ENCODE results near the gene C16orf46. TPM values are rescaled to one million over a fixed set of nuclear protein-coding genes. Genes with fewer than 3 reads are reported as not detected.
"Not testable (repeated sequence)": the region's sequence is repeated elsewhere in the genome, so short reads cannot be mapped to it uniquely, and the experiment has no call there.

C16orf46 gene, protein sequence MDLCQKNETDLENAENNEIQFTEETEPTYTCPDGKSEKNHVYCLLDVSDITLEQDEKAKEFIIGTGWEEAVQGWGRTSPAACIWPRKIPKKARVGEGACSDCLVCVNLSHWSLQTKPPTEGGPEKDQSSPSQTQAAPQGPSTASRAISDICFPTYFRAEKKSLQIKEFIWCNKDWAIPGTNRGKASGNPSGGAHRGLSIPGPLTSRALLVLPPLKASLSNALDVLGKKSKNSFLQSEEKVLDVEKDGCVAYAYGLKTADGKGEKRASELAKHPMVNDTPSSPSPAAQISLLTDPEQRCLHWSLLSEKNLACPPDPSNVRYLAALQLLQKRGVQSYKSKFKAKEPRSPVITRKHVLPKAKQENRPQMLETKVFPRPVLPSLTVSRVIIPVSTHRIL
- total RNA-seq: 1.2 TPM

- DNase-seq (ENCODE audit: low spot score): peak; percentile 98
These were observed at the start of gene C16orf46 for GRCh38 chr16:81077076-81077940. Gene C16orf46 (minus strand): TSS chr16:81077238. CDS start chr16:81063955, 13,283 bp downstream.

DNA sequence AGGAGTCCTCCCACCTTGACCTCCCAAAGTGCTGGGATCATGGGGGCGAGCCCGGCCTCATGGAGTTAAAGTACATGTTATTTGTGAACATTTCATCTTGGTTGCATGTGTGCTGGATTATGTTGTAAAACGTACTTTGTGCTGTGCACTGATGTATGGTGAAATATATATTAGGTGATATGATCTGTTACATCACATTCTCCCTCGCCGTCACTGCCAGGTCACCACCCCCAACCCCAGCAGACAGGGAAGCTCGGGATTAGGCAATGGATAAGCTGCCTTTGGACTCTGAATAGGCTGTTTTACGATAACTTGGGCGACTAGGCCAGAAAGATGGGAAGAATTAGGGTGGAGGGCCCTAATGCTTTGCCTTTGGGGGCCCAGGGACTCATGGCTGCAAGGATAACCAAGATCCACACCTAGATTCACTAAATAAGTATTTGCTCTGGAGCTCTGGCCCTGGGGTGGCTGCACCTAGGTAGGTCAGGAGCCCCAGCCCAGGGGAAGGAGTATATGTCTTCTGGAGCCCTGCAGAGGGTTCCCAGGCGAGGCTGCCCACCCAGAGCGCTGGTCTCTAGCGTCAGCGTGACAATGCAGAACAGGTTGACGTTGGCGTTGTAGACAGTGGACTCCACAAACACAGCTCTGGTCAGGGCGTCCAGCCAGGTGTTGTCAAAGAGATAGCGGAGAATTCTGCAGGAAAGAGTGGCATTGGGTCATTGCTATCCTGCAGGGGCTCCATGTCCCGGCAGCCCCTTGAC is 46.2 kb upstream of the C16orf46 start:
- DNase-seq (ENCODE audit: low spot score): no peak

GRCh38 chr16:81121474-81121990 is 44.5 kb upstream of the C16orf46 start:
- no peak for DNase-seq (ENCODE audit: low spot score)

DNA sequence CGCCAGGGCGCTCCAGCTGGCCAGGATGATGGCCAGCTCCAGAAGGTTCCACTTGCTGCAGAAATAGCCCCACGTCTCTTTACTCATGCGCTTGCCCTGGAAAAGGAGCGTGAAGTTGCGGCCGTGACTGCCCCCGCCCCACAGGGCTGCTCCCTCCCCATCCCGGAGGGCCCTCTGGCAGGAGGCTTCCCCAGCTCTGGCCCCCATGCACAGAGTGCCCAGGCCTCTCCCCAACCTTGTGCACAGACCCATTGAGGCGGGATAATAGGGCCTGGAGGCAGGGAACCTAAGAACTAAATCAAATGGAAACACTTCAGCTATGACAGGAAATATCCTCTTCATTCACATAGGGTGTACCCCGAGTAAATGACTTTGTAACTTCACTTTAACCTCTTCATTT is 40.4 kb upstream of the C16orf46 start:
- no peak for DNase-seq (ENCODE audit: low spot score)

GRCh38 chr16:81116285-81116684 is 39.2 kb upstream of the C16orf46 start:
- DNase-seq (ENCODE audit: low spot score): no peak

DNA sequence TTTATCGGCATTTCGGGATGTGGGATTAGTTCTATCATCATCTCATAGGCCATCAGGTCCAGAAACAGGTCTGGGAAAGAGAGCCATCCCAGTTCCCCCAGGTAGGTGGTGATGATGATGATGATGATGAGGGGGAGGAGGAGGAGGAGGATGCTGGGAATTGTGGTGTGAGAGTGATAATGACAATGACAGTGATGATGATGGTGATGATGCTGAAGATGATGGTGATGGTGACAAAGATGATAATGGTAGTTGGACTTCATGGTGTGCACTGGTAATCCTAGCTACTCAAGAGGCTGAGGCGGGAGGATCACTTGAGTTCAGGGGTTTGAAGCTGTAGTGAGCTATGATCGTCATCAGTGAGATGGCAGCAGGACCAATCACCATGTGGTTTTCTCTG is 35.4 kb upstream of the C16orf46 start:
- no peak for DNase-seq (ENCODE audit: low spot score)

- not testable (repeated sequence) for DNase-seq (ENCODE audit: low spot score)
These were observed 32.2 kb upstream of the C16orf46 start for GRCh38 chr16:81109274-81109673.

- no peak for DNase-seq (ENCODE audit: low spot score)
These were observed 30.5 kb upstream of the C16orf46 start for GRCh38 chr16:81107511-81107910.

- no peak for DNase-seq (ENCODE audit: low spot score)
These were observed 29.9 kb upstream of the C16orf46 start for GRCh38 chr16:81106826-81107503.

DNA sequence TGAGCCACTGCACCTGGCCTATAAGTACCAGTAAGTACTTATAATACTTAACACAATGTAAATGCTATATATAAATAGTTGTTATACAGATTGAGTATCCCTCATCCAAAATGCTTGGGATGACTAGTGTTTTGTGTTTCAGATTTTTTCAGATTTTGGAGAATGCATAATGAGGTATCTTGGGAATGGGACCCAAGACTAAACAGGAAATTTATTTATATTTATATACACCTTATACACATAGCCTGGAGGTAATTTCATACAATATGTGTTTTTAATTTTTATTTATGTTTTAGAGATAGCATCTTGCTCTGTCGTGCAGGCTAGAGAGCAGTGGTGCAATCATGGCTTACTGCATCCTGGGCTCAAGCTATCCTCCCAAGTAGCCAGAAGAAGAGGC is 28.9 kb upstream of the C16orf46 start:
- no peak for DNase-seq (ENCODE audit: low spot score)

DNA sequence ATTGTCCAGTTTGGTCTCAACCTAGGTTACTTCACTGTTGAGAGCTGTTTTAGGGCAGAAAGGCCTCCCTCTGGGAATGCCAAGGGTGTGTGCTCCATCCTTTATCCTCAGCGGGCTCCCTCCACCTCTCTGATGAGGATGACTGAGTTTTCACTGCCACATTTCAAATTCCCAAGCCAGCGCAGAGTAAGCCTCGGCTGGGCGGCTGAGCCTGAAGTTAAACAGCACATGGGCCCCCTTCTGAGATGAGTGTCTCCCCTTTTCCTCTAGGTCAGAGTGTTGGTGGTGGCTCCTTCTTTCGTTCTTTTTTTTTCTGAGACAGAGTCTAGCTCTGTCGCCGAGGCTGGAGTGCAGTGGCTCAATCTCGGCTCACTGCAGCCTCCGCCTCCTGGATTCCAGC is 24.7 kb upstream of the C16orf46 start:
- no peak for DNase-seq (ENCODE audit: low spot score)

- no peak for DNase-seq (ENCODE audit: low spot score)
These were observed 22.9 kb upstream of the C16orf46 start for GRCh38 chr16:81099958-81100357.

GRCh38 chr16:81097230-81097629 is 20.2 kb upstream of the C16orf46 start:
- DNase-seq (ENCODE audit: low spot score): no peak

DNA sequence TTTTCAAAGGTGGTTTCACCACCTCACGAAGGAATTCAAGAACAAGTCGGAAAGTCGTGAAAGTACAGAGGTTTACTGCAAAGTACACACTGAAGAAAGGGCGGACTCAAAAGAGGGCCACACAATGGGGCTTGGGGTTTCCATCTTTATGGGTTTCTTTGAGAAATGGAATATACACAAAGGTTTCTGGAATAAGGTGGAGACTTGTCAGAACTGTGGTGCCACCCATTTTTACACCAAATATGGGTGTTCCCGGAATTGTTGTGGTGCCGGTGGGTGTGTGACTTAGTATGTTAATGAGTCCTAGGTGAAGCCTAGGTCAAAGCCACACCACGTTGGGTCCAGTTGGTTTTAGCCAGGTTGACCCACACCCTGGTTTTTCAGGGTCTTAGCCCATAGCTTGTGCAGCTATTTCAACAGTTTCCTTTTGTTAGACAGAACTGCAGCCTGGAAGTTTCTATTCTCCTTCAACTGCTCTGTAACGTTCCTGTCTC is 19.7 kb upstream of the C16orf46 start:
- no peak for DNase-seq (ENCODE audit: low spot score)

GRCh38 chr16:81095953-81096714 is 19.1 kb upstream of the C16orf46 start, which contains the start of gene GCSH:
Gene GCSH (minus strand): TSS chr16:81096395. CDS start chr16:81096278, 117 bp downstream.
- peak; percentile 99 for DNase-seq (ENCODE audit: low spot score)

DNA sequence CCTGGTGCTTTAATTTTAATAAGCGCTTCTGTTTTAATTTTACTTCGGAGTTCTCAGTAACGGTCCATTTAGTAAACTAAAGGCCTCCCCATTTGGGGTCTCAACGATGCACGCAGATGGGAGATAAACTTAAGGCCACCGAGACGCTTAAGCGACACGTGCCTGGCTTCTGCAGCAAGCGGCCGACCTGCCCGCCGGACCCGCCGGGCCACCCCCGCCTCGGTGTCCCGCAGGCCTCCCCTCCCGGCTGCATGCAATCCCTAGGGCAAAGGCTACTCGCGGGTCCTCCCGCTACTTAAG is 18.6 kb upstream of the C16orf46 start:
- DNase-seq (ENCODE audit: low spot score): no peak

DNA sequence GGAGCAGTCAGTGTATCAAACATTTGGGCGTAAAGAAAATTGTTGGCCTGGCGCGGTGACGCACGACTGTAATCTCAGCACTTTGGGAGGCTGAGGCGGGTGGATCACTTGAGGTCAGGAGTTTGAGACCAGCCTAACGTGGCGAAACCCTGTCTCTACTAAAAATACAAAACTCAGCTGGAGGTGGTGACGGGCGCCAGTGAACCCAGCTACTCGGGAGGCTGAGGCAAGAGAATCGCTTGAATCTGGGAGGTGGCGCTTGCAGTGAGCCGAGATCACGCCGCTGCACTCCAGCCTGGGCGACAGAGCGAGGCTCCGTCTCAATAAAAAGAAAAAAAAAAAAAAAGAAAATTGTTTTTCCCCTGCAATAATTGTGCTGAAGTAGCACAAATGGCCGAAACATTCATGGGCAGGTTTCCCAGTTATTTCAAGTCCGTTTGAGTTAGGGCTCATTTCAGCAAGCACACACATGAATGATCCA is 17.8 kb upstream of the C16orf46 start:
- no peak for DNase-seq (ENCODE audit: low spot score)

DNA sequence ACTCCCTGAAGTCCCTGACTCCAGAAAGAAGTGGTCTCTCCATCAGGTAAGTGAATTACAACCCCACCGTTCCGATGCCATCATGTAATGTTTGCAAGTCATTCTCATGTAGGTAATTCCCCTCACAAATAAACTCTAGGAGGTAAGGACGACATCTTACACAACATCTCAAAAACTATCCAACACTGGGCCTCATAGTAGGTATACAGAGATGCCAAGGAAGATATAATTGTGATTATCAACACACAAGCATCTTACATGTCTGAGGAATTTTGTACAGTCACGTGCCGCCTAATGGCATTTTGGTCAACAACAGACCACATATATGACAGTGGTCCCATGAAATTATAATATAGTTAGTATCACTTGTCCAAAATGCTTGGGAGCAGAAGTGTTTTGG is 11.8 kb upstream of the C16orf46 start:
- DNase-seq (ENCODE audit: low spot score): no peak

GRCh38 chr16:81081014-81081413 is 4.0 kb upstream of the C16orf46 start:
- no peak for DNase-seq (ENCODE audit: low spot score)

DNA sequence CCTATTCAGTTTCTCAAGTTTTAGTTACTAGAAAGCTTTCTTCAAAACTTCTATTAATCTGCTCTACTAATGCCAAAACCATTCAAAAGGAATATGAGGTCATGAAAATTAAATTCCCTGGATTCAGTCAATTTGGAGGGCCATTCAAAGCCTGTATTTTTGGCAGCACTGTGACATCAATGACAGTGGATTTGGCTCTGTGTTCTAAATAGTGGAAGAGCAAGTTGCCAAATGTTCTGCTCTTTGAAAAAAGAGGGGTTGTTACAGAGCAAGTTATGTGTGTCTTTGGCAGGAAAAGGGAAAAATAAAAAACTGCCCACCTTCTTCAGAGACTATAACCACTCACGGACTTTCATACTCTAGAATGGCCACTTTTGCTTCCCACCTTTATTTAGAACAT is 3.2 kb upstream of the C16orf46 start:
- DNase-seq (ENCODE audit: low spot score): no peak
